HG03196 (cell line): Measurements from ENCODE around the gene CTXN1.

Experiments
- ATAC-seq: cut with Tn5 transposase; IDR thresholded peaks from one replicate; pipeline ENCODE4 v1.9.1; 2021; ENCODE audit not compliant: unreplicated experiment

CTXN1 gene

GRCh38 chr19:7915250-7916102 lies 10.5 kb downstream of the CTXN1 start:
- ATAC-seq: no peak

GRCh38 chr19:7914598-7915045 lies 11.3 kb downstream of the CTXN1 start, which contains the start of gene TGFBR3L:
Gene TGFBR3L, plus strand, starts transcription at chr19:7914830.
- ATAC-seq: no peak

- no peak for ATAC-seq
Observed at GRCh38 chr19:7914099-7914498, 11.8 kb downstream of the CTXN1 start.

GRCh38 chr19:7913652-7914051 lies 12.3 kb downstream of the CTXN1 start:
- no peak for ATAC-seq

- no peak for ATAC-seq
Observed at GRCh38 chr19:7912697-7913564, 13.0 kb downstream of the CTXN1 start.

- ATAC-seq: no peak
Observed at GRCh38 chr19:7912144-7912696, 13.7 kb downstream of the CTXN1 start.

GRCh38 chr19:7911508-7912143 lies 14.3 kb downstream of the CTXN1 start:
- ATAC-seq: no peak

GRCh38 chr19:7910321-7911161 lies 15.4 kb downstream of the CTXN1 start:
- ATAC-seq: no peak

- ATAC-seq: no peak
Observed at GRCh38 chr19:7909471-7910067, 16.4 kb downstream of the CTXN1 start.

- ATAC-seq: no peak
Observed at GRCh38 chr19:7908742-7909461, 17.0 kb downstream of the CTXN1 start.

GRCh38 chr19:7908078-7908699 lies 17.7 kb downstream of the CTXN1 start:
- ATAC-seq: no peak

GRCh38 chr19:7907544-7907943 lies 18.4 kb downstream of the CTXN1 start:
- ATAC-seq: no peak

GRCh38 chr19:7907122-7907521 lies 18.8 kb downstream of the CTXN1 start:
- no peak for ATAC-seq

GRCh38 chr19:7905859-7906258 lies 20.1 kb downstream of the CTXN1 start:
- no peak for ATAC-seq

GRCh38 chr19:7905268-7905667 lies 20.7 kb downstream of the CTXN1 start:
- ATAC-seq: no peak

GRCh38 chr19:7904074-7905020 lies 21.6 kb downstream of the CTXN1 start:
- ATAC-seq: peak; percentile 18

- ATAC-seq: peak; percentile 77
Observed at GRCh38 chr19:7903244-7904073, 22.5 kb downstream of the CTXN1 start, which contains the start of gene MAP2K7. Gene MAP2K7, plus strand, starts transcription at chr19:7903877. Its CDS starts 68 bp downstream, at chr19:7903945.
